ENCODE data around the gene RPS2.

The RPS2 gene

GRCh38 chr16:2008009-2008526, 43.4 kb upstream of the RPS2 start:
- Histone ChIP-seq H3K9ac (ENCODE audit: insufficient read length, low read depth) (peak overlapping the region; percentile 92), H3K4me1 (ENCODE audit: insufficient read depth, insufficient read length) (peaks cover 34% of the 10 kb centered on the region), H3K9me3 (ENCODE audit: insufficient read depth, low read length) (no peaks in the 10 kb centered on the region), H3K27me3 (ENCODE audit: insufficient read depth, insufficient read length) (no peaks in the 10 kb centered on the region), H3K4me3 (ENCODE audit: insufficient read length, low read depth) (no peak overlapping the region), H3K36me3 (ENCODE audit: insufficient read depth, insufficient read length, low read length) (peaks cover 51% of the 10 kb centered on the region)
- no peak for DNase-seq (ENCODE audit: low read depth, low spot score)
- TF ChIP-seq ZNF274 (IDR thresholded peaks at IDR 0.05; ENCODE audit: low read depth, low read length) (no peak), YY1 (IDR thresholded peaks at IDR 0.05; ENCODE audit: insufficient read depth, insufficient read length) (no peak), SUZ12 (IDR thresholded peaks at IDR 0.05; ENCODE audit: extremely low read depth, insufficient read depth, insufficient read length) (no peak)

GRCh38 chr16:2007081-2007836, 42.6 kb upstream of the RPS2 start:
- Histone ChIP-seq H3K9me3 (ENCODE audit: insufficient read depth, low read length) (no peaks in the 10 kb centered on the region), H3K9ac (ENCODE audit: insufficient read length, low read depth) (peak overlapping the region; percentile 92), H3K36me3 (ENCODE audit: insufficient read depth, insufficient read length, low read length) (peaks cover 59% of the 10 kb centered on the region), H3K4me3 (ENCODE audit: insufficient read length, low read depth) (peak overlapping the region; percentile 1), H3K4me1 (ENCODE audit: insufficient read depth, insufficient read length) (peaks cover 38% of the 10 kb centered on the region), H3K27me3 (ENCODE audit: insufficient read depth, insufficient read length) (no peaks in the 10 kb centered on the region)
- no peak for DNase-seq (ENCODE audit: low read depth, low spot score)
- no peak for TF ChIP-seq YY1 (IDR thresholded peaks at IDR 0.05; ENCODE audit: insufficient read depth, insufficient read length)
- TF ChIP-seq SUZ12 (IDR thresholded peaks at IDR 0.05; ENCODE audit: extremely low read depth, insufficient read depth, insufficient read length), result no peak
- TF ChIP-seq ZNF274 (IDR thresholded peaks at IDR 0.05; ENCODE audit: low read depth, low read length), result no peak

- H3K9me3 ChIP-seq (ENCODE audit: insufficient read depth, low read length), result no peaks in the 10 kb centered on the region
- peaks cover 38% of the 10 kb centered on the region for H3K4me1 ChIP-seq (ENCODE audit: insufficient read depth, insufficient read length)
- TF ChIP-seq SUZ12 (IDR thresholded peaks at IDR 0.05; ENCODE audit: extremely low read depth, insufficient read depth, insufficient read length), result no peak
- TF ChIP-seq YY1 (IDR thresholded peaks at IDR 0.05; ENCODE audit: insufficient read depth, insufficient read length), result no peak
- TF ChIP-seq ZNF274 (IDR thresholded peaks at IDR 0.05; ENCODE audit: low read depth, low read length), result no peak
- H3K9ac ChIP-seq (ENCODE audit: insufficient read length, low read depth), result peak overlapping the region; percentile 17
- DNase-seq (ENCODE audit: low read depth, low spot score), result no peak
- H3K27me3 ChIP-seq (ENCODE audit: insufficient read depth, insufficient read length), result no peaks in the 10 kb centered on the region
- H3K36me3 ChIP-seq (ENCODE audit: insufficient read depth, insufficient read length, low read length), result peaks cover 69% of the 10 kb centered on the region
- H3K4me3 ChIP-seq (ENCODE audit: insufficient read length, low read depth), result no peak overlapping the region
These were observed 41.7 kb upstream of the RPS2 start for GRCh38 chr16:2006317-2006716.

- Histone ChIP-seq H3K9ac (ENCODE audit: insufficient read length, low read depth) (peak overlapping the region; percentile 46), H3K9me3 (ENCODE audit: insufficient read depth, low read length) (no peaks in the 10 kb centered on the region), H3K4me3 (ENCODE audit: insufficient read length, low read depth) (no peak overlapping the region), H3K27me3 (ENCODE audit: insufficient read depth, insufficient read length) (no peaks in the 10 kb centered on the region), H3K36me3 (ENCODE audit: insufficient read depth, insufficient read length, low read length) (peaks cover 72% of the 10 kb centered on the region), H3K4me1 (ENCODE audit: insufficient read depth, insufficient read length) (peaks cover 38% of the 10 kb centered on the region)
- TF ChIP-seq SUZ12 (IDR thresholded peaks at IDR 0.05; ENCODE audit: extremely low read depth, insufficient read depth, insufficient read length) (no peak), YY1 (IDR thresholded peaks at IDR 0.05; ENCODE audit: insufficient read depth, insufficient read length) (no peak), ZNF274 (IDR thresholded peaks at IDR 0.05; ENCODE audit: low read depth, low read length) (no peak)
- DNase-seq (ENCODE audit: low read depth, low spot score), result no peak
These were observed 41.0 kb upstream of the RPS2 start for GRCh38 chr16:2005646-2006045.

GRCh38 chr16:2004795-2005517, 40.3 kb upstream of the RPS2 start:
- Histone ChIP-seq H3K36me3 (ENCODE audit: insufficient read depth, insufficient read length, low read length) (peaks cover 78% of the 10 kb centered on the region), H3K4me1 (ENCODE audit: insufficient read depth, insufficient read length) (peaks cover 38% of the 10 kb centered on the region), H3K9me3 (ENCODE audit: insufficient read depth, low read length) (no peaks in the 10 kb centered on the region)

GRCh38 chr16:2003827-2004641, 39.4 kb upstream of the RPS2 start:
- no peaks in the 10 kb centered on the region for H3K27me3 ChIP-seq (ENCODE audit: insufficient read depth, insufficient read length)
- peaks cover 38% of the 10 kb centered on the region for H3K4me1 ChIP-seq (ENCODE audit: insufficient read depth, insufficient read length)
- H3K36me3 ChIP-seq (ENCODE audit: insufficient read depth, insufficient read length, low read length), result peaks cover 87% of the 10 kb centered on the region
- no peaks in the 10 kb centered on the region for H3K9me3 ChIP-seq (ENCODE audit: insufficient read depth, low read length)
- TF ChIP-seq YY1 (IDR thresholded peaks at IDR 0.05; ENCODE audit: insufficient read depth, insufficient read length) (peak; percentile 43), SUZ12 (IDR thresholded peaks at IDR 0.05; ENCODE audit: extremely low read depth, insufficient read depth, insufficient read length) (no peak)
- no peak overlapping the region for H3K4me3 ChIP-seq (ENCODE audit: insufficient read length, low read depth)
- peak overlapping the region; percentile 78 for H3K9ac ChIP-seq (ENCODE audit: insufficient read length, low read depth)
- peak; percentile 98 for DNase-seq (ENCODE audit: low read depth, low spot score)

More at GRCh38 chr16:2004795-2005517, 40.3 kb upstream of the RPS2 start:
- H3K9ac ChIP-seq (ENCODE audit: insufficient read length, low read depth), result peak overlapping the region; percentile 46
- no peak for TF ChIP-seq YY1 (IDR thresholded peaks at IDR 0.05; ENCODE audit: insufficient read depth, insufficient read length)
- no peak for TF ChIP-seq SUZ12 (IDR thresholded peaks at IDR 0.05; ENCODE audit: extremely low read depth, insufficient read depth, insufficient read length)
- no peak for TF ChIP-seq ZNF274 (IDR thresholded peaks at IDR 0.05; ENCODE audit: low read depth, low read length)
- DNase-seq (ENCODE audit: low read depth, low spot score), result no peak
- no peaks in the 10 kb centered on the region for H3K27me3 ChIP-seq (ENCODE audit: insufficient read depth, insufficient read length)
- H3K4me3 ChIP-seq (ENCODE audit: insufficient read length, low read depth), result no peak overlapping the region
